HepG2 (cell line): Measurements from ENCODE around the gene MYO7B.

Source experiments
- DPF2 ChIP-seq: sonication (generic); formaldehyde crosslinking; IDR thresholded peaks from 2 replicates; pipeline ENCODE4 v1.4.0; 2020; ENCODE audit warnings: mild to moderate bottlenecking, low read depth, missing genetic modification reagents, borderline replicate concordance
- KLF9 ChIP-seq: IDR thresholded peaks from 2 replicates; pipeline ENCODE4 v1.6.1; 2016; ENCODE audit warnings: low read depth
- TGIF2 ChIP-seq: IDR thresholded peaks from 2 replicates; pipeline ENCODE4 v1.6.1; 2016; ENCODE audit warnings: control low read depth, missing compliant biosample characterization
- ZNF318 ChIP-seq: sonication (generic); formaldehyde crosslinking; IDR thresholded peaks from 2 replicates; pipeline ENCODE4 v1.4.0; 2020; ENCODE audit warnings: mild to moderate bottlenecking, missing genetic modification reagents
- TF ChIP-seq, protein P1 (sequence below): sonication (generic); formaldehyde crosslinking; IDR thresholded peaks from 2 replicates; pipeline ENCODE4 v1.5.1; 2020; ENCODE audit warnings: missing genetic modification reagents, mild to moderate bottlenecking, borderline replicate concordance

DNA sequence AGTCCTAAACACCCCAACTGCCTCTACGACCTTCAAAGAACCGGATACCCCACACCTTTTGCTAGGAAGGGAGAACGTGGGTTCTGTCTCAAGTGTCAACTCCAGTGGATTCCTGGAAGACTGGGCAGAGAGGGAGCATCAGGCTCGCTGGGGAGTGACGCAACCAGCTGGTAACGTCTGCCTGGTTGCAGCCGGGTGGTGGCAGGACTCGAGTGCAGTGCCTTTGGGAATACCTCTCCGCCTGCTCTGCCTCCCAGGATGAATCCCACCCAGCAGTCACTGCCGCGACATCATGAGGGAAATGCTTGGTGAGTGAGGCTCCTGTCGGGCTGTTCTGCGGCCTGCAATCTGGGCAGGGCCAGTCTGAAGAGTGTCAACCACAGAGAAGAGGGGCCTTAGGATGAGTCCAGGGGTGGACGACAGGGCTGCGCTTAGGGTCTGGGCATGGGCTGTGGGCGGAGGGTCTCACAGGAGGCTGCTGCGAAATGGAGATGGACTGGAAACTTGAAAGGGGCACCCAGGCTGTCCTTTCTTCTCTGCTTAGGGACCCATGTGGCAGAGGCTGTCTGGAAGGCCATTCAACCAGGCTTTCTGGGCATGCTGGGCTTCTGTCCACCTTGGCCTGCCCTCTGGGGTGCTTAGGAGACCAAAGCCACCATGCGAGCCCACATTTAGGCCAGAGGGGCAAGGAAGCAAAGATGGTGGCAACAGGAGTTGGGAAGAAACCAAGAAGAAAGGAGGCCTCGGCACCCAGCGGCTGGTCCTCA lies 123.3 kb downstream of the MYO7B start:
- TF ChIP-seq DPF2 (CRISPR knock-in tag) = no peak
- TF ChIP-seq, protein P1, sequence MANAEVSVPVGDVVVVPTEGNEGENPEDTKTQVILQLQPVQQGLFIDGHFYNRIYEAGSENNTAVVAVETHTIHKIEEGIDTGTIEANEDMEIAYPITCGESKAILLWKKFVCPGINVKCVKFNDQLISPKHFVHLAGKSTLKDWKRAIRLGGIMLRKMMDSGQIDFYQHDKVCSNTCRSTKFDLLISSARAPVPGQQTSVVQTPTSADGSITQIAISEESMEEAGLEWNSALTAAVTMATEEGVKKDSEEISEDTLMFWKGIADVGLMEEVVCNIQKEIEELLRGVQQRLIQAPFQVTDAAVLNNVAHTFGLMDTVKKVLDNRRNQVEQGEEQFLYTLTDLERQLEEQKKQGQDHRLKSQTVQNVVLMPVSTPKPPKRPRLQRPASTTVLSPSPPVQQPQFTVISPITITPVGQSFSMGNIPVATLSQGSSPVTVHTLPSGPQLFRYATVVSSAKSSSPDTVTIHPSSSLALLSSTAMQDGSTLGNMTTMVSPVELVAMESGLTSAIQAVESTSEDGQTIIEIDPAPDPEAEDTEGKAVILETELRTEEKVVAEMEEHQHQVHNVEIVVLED = no peak
- no peak for TF ChIP-seq ZNF318 (CRISPR knock-in tag)
- no peak for TF ChIP-seq KLF9 (CRISPR knock-in tag)
- TF ChIP-seq TGIF2 = no peak
